Muscle of arm (tissue), 12 donors: ENCODE results near the gene CFHR5. TPM values are rescaled to one million over a fixed set of nuclear protein-coding genes. Genes with fewer than 3 reads are reported as not detected.
"Not testable (repeated sequence)": the region's sequence is repeated elsewhere in the genome, so short reads cannot be mapped to it uniquely, and the experiment has no call there.

Experiments
- DNase-seq: peaks from one replicate; pipeline ENCODE4 v3.0.0-alpha.2; 2013
- polyA plus RNA-seq, 12 donors: library from polyadenylated mRNA; unstranded; fragments of 120-200 nt; gene quantifications; one replicate each; pipeline ENCODE4 v1.2.1, GENCODE V29; 2013; ENCODE audit not compliant: insufficient read length in 12 of 12

Gene CFHR5
- polyA plus RNA-seq, 12 donors = not detected

GRCh38 chr1:197017558-197018146 is 40.3 kb downstream of the CFHR5 start:
- no peak for DNase-seq

- no peak for DNase-seq
Measured at GRCh38 chr1:197021716-197022115, 44.4 kb downstream of the CFHR5 start.

- no peak for DNase-seq
Measured at GRCh38 chr1:197024460-197024859, 47.1 kb downstream of the CFHR5 start.

DNA sequence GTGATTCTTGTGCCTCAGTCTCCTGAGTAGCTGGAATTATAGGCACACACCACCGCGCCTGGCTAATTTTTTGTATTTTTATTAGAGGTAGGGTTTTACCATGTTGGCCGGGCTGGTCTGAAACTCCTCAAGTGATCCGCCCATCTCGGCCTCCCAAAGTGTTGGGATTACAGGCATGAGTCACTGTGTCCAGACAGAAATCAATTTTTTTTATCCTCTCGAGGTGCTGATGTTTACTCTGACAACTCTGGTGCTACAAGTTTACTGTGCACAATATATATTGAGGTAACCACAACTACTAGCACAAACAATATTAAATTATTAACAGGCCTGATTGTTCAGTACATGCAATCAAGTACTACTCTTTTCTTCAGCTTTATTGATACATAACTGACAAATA is 50.0 kb downstream of the CFHR5 start:
- DNase-seq = no peak

DNA sequence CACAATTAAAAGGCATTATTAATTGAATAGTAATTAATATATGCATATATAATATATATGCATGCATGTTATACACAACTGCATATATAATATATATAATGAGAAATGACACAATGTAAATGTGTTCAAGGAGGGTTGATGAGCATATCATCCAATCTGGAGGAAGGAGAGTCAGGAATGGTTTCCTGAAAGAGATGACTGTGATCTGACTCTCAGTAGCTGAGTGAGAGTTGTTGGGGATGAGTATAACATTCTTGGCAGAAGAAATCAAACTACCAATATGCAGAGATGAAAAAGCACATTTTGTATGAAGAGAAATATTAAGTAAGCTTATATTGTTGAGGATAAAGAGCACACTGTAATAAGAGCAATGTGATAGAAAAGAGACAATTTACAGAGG is 52.4 kb downstream of the CFHR5 start:
- no peak for DNase-seq

DNA sequence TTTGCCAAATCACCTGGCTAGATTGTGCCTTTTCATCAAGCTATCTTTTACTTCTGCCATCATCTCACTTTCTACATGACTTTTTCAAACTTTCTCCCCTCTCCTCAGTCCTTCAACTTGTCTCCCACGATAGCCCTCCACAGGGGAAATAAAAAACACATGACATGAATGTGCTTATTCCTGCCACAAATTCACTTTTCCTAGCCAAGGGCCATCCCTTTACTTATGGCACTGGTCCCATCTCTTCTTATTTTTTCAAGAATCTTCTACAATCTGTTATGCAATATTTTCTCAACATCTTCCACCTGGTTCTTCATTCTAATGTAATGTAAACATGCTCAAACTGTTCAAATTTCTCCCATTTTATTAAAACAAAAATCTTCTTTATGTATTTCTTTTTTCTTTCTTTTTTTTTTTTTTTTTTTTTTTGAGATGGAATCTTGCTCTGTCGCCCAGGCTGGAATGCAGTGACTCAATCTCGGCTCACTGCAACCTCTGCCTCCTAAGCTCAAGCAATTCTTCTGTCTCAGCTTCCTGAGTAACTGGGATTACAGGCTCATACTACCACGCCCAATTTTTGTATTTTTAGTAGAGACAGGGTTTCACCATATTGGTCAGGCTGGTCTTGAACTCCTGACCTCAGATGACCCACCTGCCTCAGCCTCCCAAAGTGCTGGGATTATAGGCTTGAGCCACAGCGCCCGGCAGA is 57.4 kb downstream of the CFHR5 start:
- not testable (repeated sequence) for DNase-seq

- DNase-seq = no peak
Measured at GRCh38 chr1:197036861-197037260, 59.5 kb downstream of the CFHR5 start.

GRCh38 chr1:197041486-197042353 is 64.4 kb downstream of the CFHR5 start:
- no peak for DNase-seq

- no peak for DNase-seq
Measured at GRCh38 chr1:197042676-197043341, 65.5 kb downstream of the CFHR5 start.

GRCh38 chr1:197049100-197049499 is 71.7 kb downstream of the CFHR5 start:
- no peak for DNase-seq

Other genes starting within 250 kb of the CFHR5 start
- gene CFHR3, start 202.7 kb upstream of the CFHR5 start, polyA plus RNA-seq = 10 to 100 TPM in 1 of 12 donors, 1 to 10 TPM in 9, under 1 TPM in 1, not detected in 1; 0.65 to 10.5 (median 3.0) TPM
- gene CFHR1, start 157.8 kb upstream of the CFHR5 start, polyA plus RNA-seq = 1 to 10 TPM in 3 of 12 donors, under 1 TPM in 6, not detected in 3; 0.43 to 2.7 (median 0.69) TPM
- under 1 TPM in 1 of 12 donors, not detected in 11; 0.15 TPM for gene CFHR4, start 89.5 kb upstream of the CFHR5 start, polyA plus RNA-seq
- gene CFHR2, start 33.8 kb upstream of the CFHR5 start, polyA plus RNA-seq = under 1 TPM in 2 of 12 donors, not detected in 10; 0.23 to 0.74 TPM
- gene F13B, start 89.7 kb downstream of the CFHR5 start, polyA plus RNA-seq = 1 to 10 TPM in 1 of 12 donors, under 1 TPM in 2, not detected in 9; 0.12 to 1.1 (median 0.13) TPM
- gene ASPM, start 169.1 kb downstream of the CFHR5 start, polyA plus RNA-seq = 10 to 100 TPM in 9 of 12 donors, 1 to 10 TPM in 2, not detected in 1; 7.6 to 18.3 (median 14.3) TPM
- 10 to 100 TPM in 10 of 12 donors, 1 to 10 TPM in 1, not detected in 1; 9.4 to 16.9 (median 13.1) TPM for gene ZBTB41, start 223.7 kb downstream of the CFHR5 start, polyA plus RNA-seq